ENCODE data around the gene HOXC13.

The HOXC13 gene

DNA sequence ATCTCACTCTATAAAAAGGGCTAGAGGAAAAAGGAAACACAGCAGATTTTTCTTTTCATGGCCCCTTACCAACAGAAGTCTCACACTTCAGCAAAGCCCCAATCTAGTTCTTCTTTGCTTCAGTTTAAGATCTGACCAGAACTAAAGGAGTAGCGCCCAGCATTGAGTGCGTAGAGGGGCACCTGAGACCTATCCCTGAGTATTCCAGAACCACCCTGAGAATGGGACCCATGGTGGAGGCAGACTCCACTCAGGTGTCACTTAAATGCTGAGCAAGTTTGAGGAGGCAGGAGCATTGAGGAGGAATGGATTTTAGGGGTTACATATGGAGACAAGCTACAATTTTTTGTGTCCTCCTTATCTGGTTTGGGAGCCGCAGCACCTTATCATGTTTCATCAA is 32.5 kb downstream of the HOXC13 start:
- DNase-seq = no peak

GRCh38 chr12:53971686-53972085 is 33.1 kb downstream of the HOXC13 start:
- DNase-seq = no peak

GRCh38 chr12:53972152-53972702 is 33.6 kb downstream of the HOXC13 start:
- DNase-seq = peak; percentile 42

GRCh38 chr12:53972722-53973235 is 34.1 kb downstream of the HOXC13 start, which contains the start of gene HOXC11:
TSS of gene HOXC11 (plus strand) at chr12:53973126. CDS start at chr12:53973242, 116 bp downstream.
- DNase-seq = no peak

GRCh38 chr12:53973236-53974042 is 34.8 kb downstream of the HOXC13 start:
- DNase-seq = peak; percentile 78

GRCh38 chr12:53974084-53975063 is 35.7 kb downstream of the HOXC13 start, which contains the start of gene HOTAIR:
TSS of gene HOTAIR (minus strand) at chr12:53974954.
- peak; percentile 81 for DNase-seq

GRCh38 chr12:53975064-53975471 is 36.4 kb downstream of the HOXC13 start:
- DNase-seq = peak; percentile 50

DNA sequence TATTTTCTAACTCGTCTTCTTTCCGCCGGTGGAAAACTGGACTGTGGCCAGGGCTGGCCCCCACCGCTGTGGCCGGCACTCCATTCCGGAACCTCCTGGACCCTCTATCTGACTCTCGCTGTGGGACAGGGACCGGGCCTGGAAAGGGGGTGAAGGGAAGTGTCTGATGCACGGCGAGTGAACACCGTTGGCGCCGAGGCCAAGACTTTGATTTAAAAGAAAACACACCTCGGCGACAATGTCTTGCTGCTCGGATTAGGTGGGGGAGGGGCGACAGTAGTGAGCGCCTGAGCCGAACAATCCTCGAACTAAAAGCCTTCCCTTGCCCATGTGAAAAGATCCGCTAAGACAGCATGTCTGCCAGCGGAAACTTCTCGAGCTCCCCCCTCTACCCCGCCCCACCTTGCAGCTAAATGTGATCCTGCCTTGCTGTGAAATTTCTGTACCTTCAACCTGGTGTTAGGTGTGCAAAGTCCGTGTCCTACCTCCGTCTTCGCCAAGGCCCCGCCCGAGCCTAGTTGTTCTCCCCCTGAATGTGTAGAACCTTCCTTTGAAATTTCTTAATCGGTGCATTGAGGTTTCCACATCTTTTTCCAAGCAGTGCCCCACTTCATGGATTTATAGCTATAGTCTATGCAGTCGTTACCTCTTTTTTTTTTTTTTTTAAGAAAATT is 37.0 kb downstream of the HOXC13 start:
- peak; percentile 44 for DNase-seq

- peak; percentile 84 for DNase-seq
Measured at GRCh38 chr12:53976172-53976822, 37.7 kb downstream of the HOXC13 start.

DNA sequence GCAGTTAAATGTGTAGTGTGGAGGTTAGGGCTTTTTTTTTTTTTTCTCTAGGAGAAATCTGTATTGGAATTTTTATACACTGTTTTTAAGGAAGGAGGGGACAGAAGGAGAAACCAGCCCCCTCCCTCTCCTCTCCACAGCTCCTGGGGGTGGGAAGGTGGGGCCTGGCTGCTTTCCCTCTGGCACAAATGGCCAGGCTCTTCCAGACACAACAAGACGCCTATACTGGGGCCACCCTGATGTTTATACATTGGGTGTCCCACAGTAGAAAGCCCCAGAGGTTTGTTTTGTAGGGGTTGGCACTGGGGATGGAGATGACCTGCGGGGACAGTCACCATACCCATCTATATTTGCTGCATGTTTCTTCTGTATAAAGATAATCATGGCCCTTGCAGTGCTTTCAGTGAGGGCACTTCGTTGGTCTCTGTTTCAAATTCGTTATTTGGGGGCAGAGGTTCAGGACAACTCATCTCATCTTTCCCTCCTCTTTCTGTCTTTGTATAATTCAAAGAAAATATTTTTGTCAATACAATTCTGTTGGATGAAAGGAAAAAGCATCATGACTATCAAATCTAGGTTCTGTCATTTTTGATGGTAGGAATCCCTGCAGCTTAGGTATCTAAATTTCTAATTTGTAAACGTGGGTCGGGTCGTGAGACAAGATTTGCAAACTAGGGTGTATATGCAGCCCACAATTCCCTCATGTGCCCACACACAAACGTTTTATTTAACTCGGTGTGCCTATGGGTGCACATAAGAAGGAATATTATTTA is 38.4 kb downstream of the HOXC13 start:
- no peak for DNase-seq

DNA sequence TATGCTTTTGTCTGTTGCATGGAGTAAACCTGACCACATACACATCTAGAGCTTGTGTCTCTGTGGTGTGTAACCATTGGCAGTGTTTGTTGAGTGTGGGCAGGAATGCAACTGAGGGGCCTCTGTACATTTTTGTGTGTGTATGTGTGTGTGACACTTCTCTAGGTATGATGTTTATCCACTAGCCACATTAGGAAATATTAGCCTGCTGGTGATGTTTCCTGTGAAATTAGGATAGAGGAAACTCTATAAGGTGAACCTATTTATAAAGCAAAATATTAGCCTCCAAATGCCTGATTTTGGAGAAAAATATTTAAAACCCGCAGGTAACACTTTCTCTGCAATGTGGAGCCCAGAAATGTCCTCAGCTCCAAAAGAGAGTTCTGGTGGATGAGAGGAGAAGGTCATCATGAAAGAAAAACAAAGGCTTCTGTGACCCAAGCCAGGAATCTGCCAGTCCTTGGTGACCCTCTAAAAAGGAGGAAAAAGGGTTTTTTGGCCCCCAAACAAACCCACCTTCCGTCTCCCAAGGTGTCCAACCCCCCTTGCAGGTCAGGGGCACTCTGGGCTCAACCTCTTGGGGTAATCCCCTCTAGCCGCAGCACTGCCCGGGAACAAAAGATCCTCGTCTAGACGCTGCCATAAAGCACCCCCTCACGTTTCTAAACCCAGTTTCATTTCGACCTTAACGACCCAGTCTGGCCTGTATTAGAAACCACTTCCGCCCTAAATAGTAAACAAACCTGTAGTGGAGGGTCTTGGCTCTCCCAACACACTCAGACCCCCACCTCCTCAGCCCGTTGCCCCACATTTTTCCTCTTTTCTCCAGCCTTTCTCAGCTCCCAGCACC is 39.2 kb downstream of the HOXC13 start:
- no peak for DNase-seq

DNA sequence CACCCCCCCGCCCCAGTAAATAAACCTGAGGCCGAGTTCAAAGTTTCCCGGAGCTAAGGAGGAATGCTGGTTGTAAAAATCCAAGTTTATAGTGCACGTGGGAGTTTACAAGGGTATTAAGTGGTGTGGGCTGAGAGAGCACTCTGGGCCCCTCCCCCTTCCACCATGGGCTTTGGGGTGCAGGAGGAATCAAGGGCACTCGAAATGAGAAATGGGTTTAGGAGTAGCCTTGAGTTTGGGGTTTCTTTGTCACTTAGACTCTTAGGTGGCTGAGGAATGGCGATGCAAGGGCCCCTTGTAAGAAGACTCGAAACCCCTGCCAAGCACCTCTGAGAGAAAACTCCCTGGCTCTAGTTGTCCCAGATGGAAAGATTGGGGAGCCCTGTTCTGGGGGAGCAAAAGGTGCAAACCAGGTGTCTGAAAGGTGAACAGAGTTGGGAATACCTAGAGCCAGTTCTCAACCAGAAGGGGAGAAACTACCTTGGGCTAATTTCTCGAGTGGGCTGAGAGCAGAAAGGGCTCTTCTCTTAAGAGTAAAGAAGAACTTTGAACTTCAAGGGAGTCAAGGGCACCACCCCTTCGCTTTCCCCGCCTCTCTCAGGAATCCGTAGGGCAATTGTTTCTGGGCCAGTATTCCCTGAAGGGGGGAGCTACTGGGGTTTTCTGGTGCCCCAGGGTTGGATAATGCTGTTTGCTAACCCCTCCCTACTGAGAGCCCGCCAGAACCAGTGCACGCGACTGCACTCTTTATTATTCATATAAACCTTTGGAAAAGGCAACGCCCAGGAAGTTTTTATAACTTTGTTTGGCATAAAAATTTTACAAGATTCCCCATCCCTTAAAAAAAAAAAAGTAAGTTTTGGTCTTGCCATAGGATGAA is 40.1 kb downstream of the HOXC13 start:
- DNase-seq = no peak

DNA sequence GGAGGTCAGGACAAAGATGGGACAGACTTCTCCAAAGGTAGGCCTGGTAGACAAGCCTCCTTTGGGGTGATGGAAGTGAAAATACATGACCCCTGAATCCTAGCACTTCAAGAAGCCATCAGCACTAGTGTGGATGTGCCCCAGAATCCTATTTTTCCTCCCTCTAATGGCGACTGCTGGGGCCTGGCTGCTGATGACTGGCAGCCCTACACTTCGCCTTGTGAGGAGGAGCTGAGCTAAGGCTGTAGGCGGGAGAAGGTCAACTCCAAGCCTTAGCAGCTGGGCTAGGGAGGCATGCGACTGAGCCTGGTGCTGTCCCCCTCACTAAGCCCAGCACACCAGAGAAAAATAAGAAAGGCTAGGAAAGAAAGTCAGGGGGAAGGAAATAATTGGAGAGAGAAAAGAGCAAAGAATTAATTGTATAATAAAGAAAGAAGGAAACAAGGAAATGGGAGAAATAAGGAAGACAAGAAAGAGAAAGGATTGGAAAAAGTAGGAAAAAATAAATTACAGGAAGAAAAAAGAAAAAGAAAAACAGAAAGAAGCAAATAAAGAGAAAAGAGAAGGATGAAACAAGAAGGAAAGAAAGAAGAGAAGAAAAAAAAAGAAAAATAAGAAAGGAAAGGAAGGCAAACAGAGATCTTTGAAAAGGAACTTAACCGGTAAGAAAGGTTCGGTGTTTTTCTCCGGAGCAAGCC is 41.6 kb downstream of the HOXC13 start:
- no peak for DNase-seq

- DNase-seq = no peak
Measured at GRCh38 chr12:53980802-53981496, 42.3 kb downstream of the HOXC13 start.

- no peak for DNase-seq
Measured at GRCh38 chr12:53981634-53982565, 43.3 kb downstream of the HOXC13 start.
